K562 (cell line): Measurements from ENCODE around the gene KRTAP10-4.
A peak's percentile ranks its signal among the peaks of the same experiment; 100 is the strongest.

ENCODE experiments used
- EP300 ChIP-seq: IDR thresholded peaks from 2 replicates; pipeline ENCODE4 v1.6.1; 2012; ENCODE audit warnings: low read length, improper control_type of control experiment
- EP400 ChIP-seq: fragments of 450-650 bp; IDR thresholded peaks from 2 replicates; pipeline ENCODE4 v1.6.1; 2017; ENCODE audit warnings: antibody characterized with exemption, mild to moderate bottlenecking, moderate library complexity
- MAZ ChIP-seq, 2 experiments: fragments of 450-650 bp in 1 of 2; sonication (generic) in 1 of 2; formaldehyde crosslinking; IDR thresholded peaks in 1 of 2; conservative IDR thresholded peaks in 1 of 2; 2 replicates each; pipeline versions ENCODE4 v1.4.0 to v1.5.0; 2020; ENCODE audit warnings: mild to moderate bottlenecking in 1 of 2, missing genetic modification reagents in 1 of 2
- POLR2A ChIP-seq: fragments of 450-650 bp; conservative IDR thresholded peaks from 2 replicates; pipeline ENCODE4 v1.6.1; 2016
- POLR2AphosphoS5 ChIP-seq: IDR thresholded peaks from 2 replicates; pipeline ENCODE4 v1.6.1; 2011; ENCODE audit warnings: mild to moderate bottlenecking, low read depth, low read length, moderate library complexity; ENCODE audit not compliant: control insufficient read depth, insufficient read depth
- TARDBP ChIP-seq: fragments of 450-650 bp; IDR thresholded peaks from 2 replicates; pipeline ENCODE4 v1.6.1; 2016
- YBX1 ChIP-seq: fragments of 450-650 bp; IDR thresholded peaks from 2 replicates; pipeline ENCODE4 v1.7.1; 2016; ENCODE audit warnings: mild to moderate bottlenecking
- ZFP91 ChIP-seq: sonication (generic); formaldehyde crosslinking; IDR thresholded peaks from 2 replicates; pipeline ENCODE4 v1.8.0; 2022; ENCODE audit warnings: mild to moderate bottlenecking, missing genetic modification reagents
- ZNF384 ChIP-seq: IDR thresholded peaks from 2 replicates; pipeline ENCODE4 v1.6.1; 2012; ENCODE audit warnings: low read depth, low read length, improper control_type of control experiment
- ZNF766 ChIP-seq: fragments of 200-800 bp; sonication (Bioruptor generic); conservative IDR thresholded peaks from 2 replicates; pipeline ENCODE4 v1.6.1; 2016; ENCODE audit warnings: missing genetic modification characterization, missing compliant biosample characterization
- TF ChIP-seq, protein P1 (sequence below), 3 experiments: IDR thresholded peaks in 2 of 3; conservative IDR thresholded peaks in 1 of 3; 2 replicates each; pipeline ENCODE4 v1.5.1; 2011 to 2012; ENCODE audit warnings: low read length in 3 of 3, mild to moderate bottlenecking in 3 of 3, control low read depth in 2 of 3, improper control_type of control experiment in 1 of 3, inconsistent platforms in 1 of 3, low read depth in 1 of 3, mixed read lengths in 1 of 3, moderate library complexity in 1 of 3; ENCODE audit not compliant: insufficient read depth in 2 of 3
- TF ChIP-seq, protein P2 (sequence below): fragments of 250-450 bp; sonication (Bioruptor Pico); IDR thresholded peaks from 2 replicates; pipeline ENCODE4 v1.5.0; 2021; ENCODE audit warnings: mild to moderate bottlenecking, moderate library complexity

GRCh38 chr21:44618504-44618903 lies 45.0 kb downstream of the KRTAP10-4 start:
- TF ChIP-seq EP400: no peak
- no peak for TF ChIP-seq ZFP91 (CRISPR knock-in tag)
- TF ChIP-seq EP300: no peak
- TF ChIP-seq, protein P1, sequence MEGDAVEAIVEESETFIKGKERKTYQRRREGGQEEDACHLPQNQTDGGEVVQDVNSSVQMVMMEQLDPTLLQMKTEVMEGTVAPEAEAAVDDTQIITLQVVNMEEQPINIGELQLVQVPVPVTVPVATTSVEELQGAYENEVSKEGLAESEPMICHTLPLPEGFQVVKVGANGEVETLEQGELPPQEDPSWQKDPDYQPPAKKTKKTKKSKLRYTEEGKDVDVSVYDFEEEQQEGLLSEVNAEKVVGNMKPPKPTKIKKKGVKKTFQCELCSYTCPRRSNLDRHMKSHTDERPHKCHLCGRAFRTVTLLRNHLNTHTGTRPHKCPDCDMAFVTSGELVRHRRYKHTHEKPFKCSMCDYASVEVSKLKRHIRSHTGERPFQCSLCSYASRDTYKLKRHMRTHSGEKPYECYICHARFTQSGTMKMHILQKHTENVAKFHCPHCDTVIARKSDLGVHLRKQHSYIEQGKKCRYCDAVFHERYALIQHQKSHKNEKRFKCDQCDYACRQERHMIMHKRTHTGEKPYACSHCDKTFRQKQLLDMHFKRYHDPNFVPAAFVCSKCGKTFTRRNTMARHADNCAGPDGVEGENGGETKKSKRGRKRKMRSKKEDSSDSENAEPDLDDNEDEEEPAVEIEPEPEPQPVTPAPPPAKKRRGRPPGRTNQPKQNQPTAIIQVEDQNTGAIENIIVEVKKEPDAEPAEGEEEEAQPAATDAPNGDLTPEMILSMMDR (IDR thresholded peaks at IDR 0.05 in 2 of 3, conservative IDR thresholded peaks at IDR 0.05 in 1 of 3; ENCODE audit: insufficient read depth in 2 of 3, low read depth in 1 of 3, low read length in 3 of 3): peak in 1 of 3 experiments; percentile 9; a peak in 1 of 6 replicates
- TF ChIP-seq TARDBP: no peak
- no peak for TF ChIP-seq POLR2AphosphoS5
- TF ChIP-seq, protein P2, sequence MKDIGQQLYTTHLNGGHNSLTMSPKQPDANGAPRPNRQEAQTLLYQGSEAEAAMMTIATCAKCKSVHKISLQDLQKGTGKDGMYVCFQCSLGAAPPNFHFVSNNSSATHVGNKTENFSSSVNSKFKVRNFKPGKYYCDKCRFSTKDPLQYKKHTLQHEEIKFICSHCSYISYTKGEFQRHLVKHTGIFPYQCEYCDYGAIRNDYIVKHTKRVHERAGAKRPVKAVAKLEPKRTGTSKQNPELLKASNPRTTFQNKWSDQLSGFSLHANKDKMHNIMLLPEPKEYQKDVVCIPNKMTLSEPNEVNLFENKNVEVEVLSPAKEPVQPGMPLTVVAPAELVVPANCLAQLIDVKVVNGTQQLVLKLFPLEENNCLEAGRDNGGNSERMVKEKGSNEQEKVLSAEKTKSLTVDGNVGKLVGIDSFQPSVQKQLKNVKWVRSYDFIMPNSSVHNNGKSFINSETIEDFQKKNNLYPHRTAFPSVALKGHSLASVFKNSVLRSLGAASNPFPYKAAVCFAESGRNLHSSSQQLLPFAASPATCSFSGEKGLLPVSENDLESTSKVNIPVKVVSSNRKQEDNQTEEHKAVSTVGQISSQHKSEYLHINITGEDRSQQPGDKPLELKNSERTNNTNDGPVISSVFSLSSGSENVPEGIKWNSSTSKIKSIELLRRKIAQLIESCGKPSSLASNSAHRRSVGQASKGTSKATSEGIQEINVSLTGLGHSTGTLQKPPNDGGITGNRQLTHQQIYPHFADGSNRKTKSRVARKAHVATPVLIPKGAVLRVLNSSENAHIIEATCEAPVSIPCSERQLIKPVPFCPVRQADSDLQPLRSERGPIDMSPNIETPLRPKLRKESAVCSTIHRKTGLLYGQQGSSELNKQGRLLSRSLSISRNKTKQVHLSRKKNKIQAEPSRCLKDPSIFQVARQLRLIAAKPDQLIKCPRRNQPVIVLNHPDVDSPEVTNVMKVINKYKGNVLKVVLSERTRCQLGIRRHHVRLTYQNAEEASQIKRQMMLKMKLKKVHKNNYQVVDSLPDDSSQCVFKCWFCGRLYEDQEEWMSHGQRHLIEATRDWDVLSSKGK (CRISPR knock-in tag): no peak
- TF ChIP-seq POLR2A: no peak
- TF ChIP-seq MAZ (CRISPR knock-in tag; conservative IDR thresholded peaks at IDR 0.05 in 1 of 2, IDR thresholded peaks at IDR 0.05 in 1 of 2): no peak
- TF ChIP-seq ZNF384: no peak
- no peak for TF ChIP-seq YBX1
- TF ChIP-seq ZNF766 (CRISPR knock-in tag): no peak
